ENCODE measurements around the gene NUDT2.

DNA sequence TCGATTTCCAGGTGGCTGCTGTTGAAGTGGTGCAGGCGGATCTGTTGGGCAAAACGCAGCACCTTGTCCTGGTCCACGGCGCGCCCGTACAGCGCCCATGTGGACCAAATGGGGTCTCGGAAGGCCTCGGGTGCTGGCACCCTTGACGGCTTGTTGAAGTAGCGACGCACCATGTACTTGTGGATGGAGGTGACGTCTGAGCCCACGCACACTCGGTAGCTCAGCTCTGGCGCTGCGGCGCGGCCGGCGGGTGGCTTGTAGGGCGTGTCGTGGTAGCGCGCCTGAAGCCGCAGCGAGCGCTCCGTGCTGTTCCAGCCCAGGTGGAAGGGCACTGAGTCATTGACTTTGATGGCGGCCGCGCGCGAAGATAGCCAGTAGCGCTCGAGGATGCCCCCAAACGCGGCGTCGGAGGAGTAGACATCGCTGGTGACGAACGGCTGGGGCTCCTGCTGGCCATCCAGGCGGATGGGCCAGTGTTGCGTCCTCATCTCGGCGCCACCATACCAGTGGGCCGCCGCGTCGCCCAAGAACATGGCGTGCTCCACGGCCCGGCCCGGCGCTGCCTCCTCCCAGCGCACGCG, 42.6 kb downstream of the NUDT2 start:
- TF ChIP-seq, protein P1, sequence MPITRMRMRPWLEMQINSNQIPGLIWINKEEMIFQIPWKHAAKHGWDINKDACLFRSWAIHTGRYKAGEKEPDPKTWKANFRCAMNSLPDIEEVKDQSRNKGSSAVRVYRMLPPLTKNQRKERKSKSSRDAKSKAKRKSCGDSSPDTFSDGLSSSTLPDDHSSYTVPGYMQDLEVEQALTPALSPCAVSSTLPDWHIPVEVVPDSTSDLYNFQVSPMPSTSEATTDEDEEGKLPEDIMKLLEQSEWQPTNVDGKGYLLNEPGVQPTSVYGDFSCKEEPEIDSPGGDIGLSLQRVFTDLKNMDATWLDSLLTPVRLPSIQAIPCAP (CRISPR knock-in tag; IDR thresholded peaks at IDR 0.05) = no peak
- TF ChIP-seq ZNF317 (CRISPR knock-in tag; IDR thresholded peaks at IDR 0.05; ENCODE audit: borderline replicate concordance, low read depth) (no peak), RELA (CRISPR knock-in tag; IDR thresholded peaks at IDR 0.05; ENCODE audit: borderline replicate concordance) (no peak)
- TF ChIP-seq, protein P2, sequence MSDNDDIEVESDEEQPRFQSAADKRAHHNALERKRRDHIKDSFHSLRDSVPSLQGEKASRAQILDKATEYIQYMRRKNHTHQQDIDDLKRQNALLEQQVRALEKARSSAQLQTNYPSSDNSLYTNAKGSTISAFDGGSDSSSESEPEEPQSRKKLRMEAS (CRISPR knock-in tag; IDR thresholded peaks at IDR 0.05) = no peak
- TF ChIP-seq, protein P3, sequence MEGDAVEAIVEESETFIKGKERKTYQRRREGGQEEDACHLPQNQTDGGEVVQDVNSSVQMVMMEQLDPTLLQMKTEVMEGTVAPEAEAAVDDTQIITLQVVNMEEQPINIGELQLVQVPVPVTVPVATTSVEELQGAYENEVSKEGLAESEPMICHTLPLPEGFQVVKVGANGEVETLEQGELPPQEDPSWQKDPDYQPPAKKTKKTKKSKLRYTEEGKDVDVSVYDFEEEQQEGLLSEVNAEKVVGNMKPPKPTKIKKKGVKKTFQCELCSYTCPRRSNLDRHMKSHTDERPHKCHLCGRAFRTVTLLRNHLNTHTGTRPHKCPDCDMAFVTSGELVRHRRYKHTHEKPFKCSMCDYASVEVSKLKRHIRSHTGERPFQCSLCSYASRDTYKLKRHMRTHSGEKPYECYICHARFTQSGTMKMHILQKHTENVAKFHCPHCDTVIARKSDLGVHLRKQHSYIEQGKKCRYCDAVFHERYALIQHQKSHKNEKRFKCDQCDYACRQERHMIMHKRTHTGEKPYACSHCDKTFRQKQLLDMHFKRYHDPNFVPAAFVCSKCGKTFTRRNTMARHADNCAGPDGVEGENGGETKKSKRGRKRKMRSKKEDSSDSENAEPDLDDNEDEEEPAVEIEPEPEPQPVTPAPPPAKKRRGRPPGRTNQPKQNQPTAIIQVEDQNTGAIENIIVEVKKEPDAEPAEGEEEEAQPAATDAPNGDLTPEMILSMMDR (IDR thresholded peaks at IDR 0.05) = no peak
- TF ChIP-seq, protein P4, sequence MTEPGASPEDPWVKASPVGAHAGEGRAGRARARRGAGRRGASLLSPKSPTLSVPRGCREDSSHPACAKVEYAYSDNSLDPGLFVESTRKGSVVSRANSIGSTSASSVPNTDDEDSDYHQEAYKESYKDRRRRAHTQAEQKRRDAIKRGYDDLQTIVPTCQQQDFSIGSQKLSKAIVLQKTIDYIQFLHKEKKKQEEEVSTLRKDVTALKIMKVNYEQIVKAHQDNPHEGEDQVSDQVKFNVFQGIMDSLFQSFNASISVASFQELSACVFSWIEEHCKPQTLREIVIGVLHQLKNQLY (CRISPR knock-in tag; IDR thresholded peaks at IDR 0.05) = no peak

Data from WTC11 (cell line).